Mesodermal cell (in vitro differentiated cells): Measurements from ENCODE around the gene LRRC72.
A peak's percentile ranks its signal among the peaks of the same experiment; 100 is the strongest.
"Not testable (repeated sequence)": the region's sequence is repeated elsewhere in the genome, so short reads cannot be mapped to it uniquely, and the experiment has no call there.

Source experiments
- H3K27ac ChIP-seq: 2 replicates; pipeline ENCODE4 v1.7.0; 2013; ENCODE audit warnings: mild to moderate bottlenecking, low read depth, low read length, moderate library complexity; ENCODE audit not compliant: severe bottlenecking
- H3K36me3 ChIP-seq: 2 replicates; pipeline ENCODE4 v1.7.1; 2013; ENCODE audit warnings: mild to moderate bottlenecking, low read length, moderate library complexity; ENCODE audit not compliant: control insufficient read depth, insufficient read depth
- H3K4me1 ChIP-seq: one replicate; pipeline ENCODE4 v1.7.1; 2013; ENCODE audit warnings: mild to moderate bottlenecking, low read length; ENCODE audit not compliant: insufficient read depth, control insufficient read depth, poor library complexity, severe bottlenecking
- H3K4me3 ChIP-seq: 2 replicates; pipeline ENCODE4 v1.7.0; 2013; ENCODE audit warnings: low read length, control low read depth, mild to moderate bottlenecking; ENCODE audit not compliant: insufficient read depth, poor library complexity, severe bottlenecking; ENCODE audit errors: extremely low read depth
- H3K9me3 ChIP-seq: 2 replicates; pipeline ENCODE4 v1.7.1; 2013; ENCODE audit warnings: mild to moderate bottlenecking, low read length, moderate library complexity; ENCODE audit not compliant: control insufficient read depth
- WGBS, 2 experiments: methylation state at CpG; one replicate each; pipeline ENCODE4 v1.1.5; 2013; ENCODE audit warnings: missing lambda C conversion rate in 2 of 2; ENCODE audit not compliant: insufficient coverage in 2 of 2; 5-methylcytosine and 5-hydroxymethylcytosine counted together

The LRRC72 gene

DNA sequence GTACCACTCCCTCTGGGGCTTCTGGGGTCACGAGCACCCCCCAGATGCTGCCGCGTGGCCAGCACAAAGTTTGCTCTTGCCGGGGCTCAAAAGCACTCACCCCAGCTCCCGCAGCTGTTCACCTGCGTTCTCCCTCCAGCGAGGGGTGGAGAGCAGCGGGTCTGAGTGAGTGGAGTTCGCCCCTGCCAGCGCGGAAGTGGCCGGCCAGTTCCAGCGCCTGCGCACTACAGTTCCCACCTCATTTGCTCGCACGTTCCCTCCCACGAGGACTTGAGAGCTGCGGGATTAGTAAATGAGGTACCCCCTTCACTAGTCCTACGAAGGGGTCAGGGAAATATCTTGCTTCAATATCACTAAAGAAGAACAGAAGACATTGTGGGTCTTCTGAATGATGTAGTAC, 24.3 kb upstream of the LRRC72 start:
- Histone ChIP-seq H3K4me3 (no peak overlapping the region), H3K36me3 (no peaks in the 10 kb centered on the region), H3K9me3 (peaks cover 3% of the 10 kb centered on the region), H3K27ac (no peak overlapping the region), H3K4me1 (peaks cover 6% of the 10 kb centered on the region)
- 96 to 97% methylated on average over 14 to 18 of the region's 19 CpGs for WGBS, 2 experiments

DNA sequence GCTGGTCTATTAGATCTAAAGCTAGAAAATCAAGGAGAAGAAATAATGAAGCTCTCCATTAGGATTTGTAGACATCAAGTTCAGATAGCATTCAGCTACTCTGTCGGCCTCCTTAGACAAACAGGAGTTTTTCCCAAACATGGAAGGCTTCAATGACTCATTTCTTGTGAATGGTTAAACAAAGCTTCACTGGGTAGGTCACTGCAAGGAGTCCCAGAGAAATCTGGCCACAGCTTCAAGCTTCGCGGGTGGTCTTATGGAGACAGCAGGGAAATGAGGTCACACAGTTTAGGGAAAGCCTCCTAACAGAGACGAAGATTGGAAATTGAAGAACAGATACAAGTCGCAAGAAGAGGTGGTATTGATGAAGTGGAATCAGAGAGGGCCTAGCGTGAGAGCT, 22.6 kb upstream of the LRRC72 start:
- Histone ChIP-seq H3K4me3 (no peak overlapping the region), H3K9me3 (peaks cover 3% of the 10 kb centered on the region), H3K4me1 (peaks cover 6% of the 10 kb centered on the region), H3K36me3 (no peaks in the 10 kb centered on the region), H3K27ac (peak overlapping the region; percentile 65)
- 83 to 86% methylated on average over 6 of the region's 6 CpGs for WGBS, 2 experiments

DNA sequence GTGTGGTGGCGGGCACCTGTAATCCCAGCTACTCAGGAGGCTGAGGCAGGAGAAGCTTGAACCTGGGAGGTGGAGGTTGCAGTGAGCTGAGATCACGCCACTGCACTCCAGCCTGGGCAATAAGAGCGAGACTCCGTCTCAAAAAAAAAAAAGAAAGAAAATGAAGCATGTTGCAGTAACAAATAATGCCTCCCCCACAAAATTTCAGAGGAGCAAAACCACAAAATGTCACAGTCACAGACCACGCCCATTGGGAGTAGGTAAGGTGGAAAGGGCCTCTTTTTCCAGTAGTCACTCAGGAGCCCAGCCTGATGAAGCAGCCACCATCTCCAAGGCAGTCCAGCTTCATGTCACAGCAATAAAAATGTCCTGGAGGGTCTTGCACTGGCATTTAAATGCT, 20.2 kb upstream of the LRRC72 start:
- not testable (repeated sequence) for H3K36me3 ChIP-seq, H3K9me3 ChIP-seq, H3K4me1 ChIP-seq, H3K27ac ChIP-seq, H3K4me3 ChIP-seq
- WGBS, 2 experiments = 100% methylated on average over 1 of the region's 5 CpGs; no CpG with 5 or more reads in 1 of the 2 experiments

- no peaks in the 10 kb centered on the region for H3K36me3 ChIP-seq
- H3K4me3 ChIP-seq = no peak overlapping the region
- H3K4me1 ChIP-seq = no peaks in the 10 kb centered on the region
- H3K27ac ChIP-seq = no peak overlapping the region
- no peaks in the 10 kb centered on the region for H3K9me3 ChIP-seq
These were observed 16.8 kb upstream of the LRRC72 start for GRCh38 chr7:16509829-16510228.

- WGBS, 2 experiments = 87 to 95% methylated on average over 5 of the region's 5 CpGs
- no peak overlapping the region for H3K4me3 ChIP-seq
- H3K4me1 ChIP-seq = no peaks in the 10 kb centered on the region
- H3K9me3 ChIP-seq = no peaks in the 10 kb centered on the region
- no peak overlapping the region for H3K27ac ChIP-seq
- H3K36me3 ChIP-seq = no peaks in the 10 kb centered on the region
These were observed 15.3 kb upstream of the LRRC72 start for GRCh38 chr7:16511314-16511713.

DNA sequence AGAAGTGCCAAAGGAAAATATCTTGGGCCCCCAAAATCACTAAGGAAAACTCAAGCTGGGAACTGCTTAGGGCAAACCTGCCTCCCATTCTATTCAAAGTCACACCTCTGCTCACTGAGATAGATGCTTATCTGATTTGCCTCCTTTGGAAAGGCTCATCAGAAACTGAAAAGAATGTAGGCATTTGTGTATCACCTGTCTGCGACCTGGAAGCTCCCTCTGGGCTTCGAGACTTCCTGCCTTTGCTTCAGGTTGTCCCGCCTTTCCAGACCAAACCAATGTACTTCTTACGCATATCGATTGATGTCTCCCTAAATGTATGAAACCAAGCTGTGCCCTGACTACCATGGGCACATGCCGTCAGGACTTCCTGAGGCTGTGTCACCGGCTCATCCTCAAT, 14.5 kb upstream of the LRRC72 start:
- 83 to 91% methylated on average over 7 of the region's 7 CpGs for WGBS, 2 experiments
- H3K9me3 ChIP-seq = no peaks in the 10 kb centered on the region
- H3K36me3 ChIP-seq = no peaks in the 10 kb centered on the region
- no peak overlapping the region for H3K4me3 ChIP-seq
- no peak overlapping the region for H3K27ac ChIP-seq
- H3K4me1 ChIP-seq = no peaks in the 10 kb centered on the region

DNA sequence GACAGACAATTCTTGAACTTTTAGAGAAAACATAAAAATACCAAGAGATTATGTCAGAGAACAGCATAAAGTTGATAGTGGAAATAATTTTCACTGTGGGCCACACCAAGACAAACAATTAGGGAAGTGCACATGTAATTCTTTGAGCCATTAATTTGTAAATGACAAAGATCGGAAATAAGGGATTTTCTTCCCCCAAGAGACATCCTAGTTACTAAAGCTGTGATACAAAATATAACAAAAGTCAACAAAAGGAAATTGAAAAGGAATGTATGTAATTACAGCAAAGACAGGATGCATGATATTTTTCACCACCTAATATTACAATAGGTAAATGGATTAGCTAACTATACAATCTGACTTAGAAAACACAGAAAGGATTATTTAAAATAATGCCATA, 12.4 kb upstream of the LRRC72 start:
- no peak overlapping the region for H3K4me3 ChIP-seq
- H3K4me1 ChIP-seq = no peaks in the 10 kb centered on the region
- H3K36me3 ChIP-seq = no peaks in the 10 kb centered on the region
- no peak overlapping the region for H3K27ac ChIP-seq
- H3K9me3 ChIP-seq = no peaks in the 10 kb centered on the region
- no CpG with 5 or more reads among the region's 1 CpG for WGBS, 2 experiments

GRCh38 chr7:16514729-16515128, 11.9 kb upstream of the LRRC72 start:
- no peak overlapping the region for H3K4me3 ChIP-seq
- H3K9me3 ChIP-seq = no peaks in the 10 kb centered on the region
- H3K4me1 ChIP-seq = no peaks in the 10 kb centered on the region
- H3K27ac ChIP-seq = no peak overlapping the region
- H3K36me3 ChIP-seq = no peaks in the 10 kb centered on the region

DNA sequence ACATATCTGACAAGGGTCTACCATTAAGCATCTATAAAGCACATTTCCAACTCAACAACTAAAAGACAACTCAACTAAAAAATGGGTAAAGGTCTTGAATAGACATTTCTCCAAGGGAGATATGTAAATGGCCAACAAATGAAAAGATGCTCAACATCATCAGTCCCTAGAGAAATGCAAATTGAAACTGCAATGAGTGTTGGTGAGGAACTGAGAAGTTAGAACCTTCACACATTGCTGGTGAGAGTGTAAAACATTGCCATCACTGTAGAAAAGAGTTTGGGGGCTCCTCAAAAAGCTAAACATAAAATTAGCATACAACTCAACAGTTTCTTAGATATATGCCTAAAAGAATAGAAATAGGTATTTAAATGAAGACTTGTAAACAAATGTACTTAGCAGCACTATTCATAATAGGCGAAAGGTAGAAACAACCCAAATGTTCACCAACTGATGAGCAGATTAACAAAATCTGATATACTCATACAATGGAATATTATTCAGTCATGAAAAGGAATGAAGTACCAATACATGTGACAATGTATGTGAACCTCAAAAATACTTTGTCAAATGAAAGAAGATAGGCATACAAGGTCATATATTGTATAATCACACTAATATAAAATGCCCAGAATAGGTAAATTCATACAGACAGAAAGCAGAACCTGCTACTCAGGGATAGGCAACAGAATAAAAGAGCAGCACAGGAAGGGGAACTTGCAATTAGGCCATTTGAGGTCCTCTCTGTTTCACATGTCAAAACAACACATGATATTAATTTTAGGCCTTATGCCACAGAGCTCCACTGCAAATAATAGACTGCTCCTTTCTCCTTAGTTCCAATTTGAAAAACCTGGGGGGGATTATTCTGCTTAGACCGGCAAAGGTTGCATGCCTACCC, 10.6 kb upstream of the LRRC72 start:
- no CpG with 5 or more reads among the region's 2 CpGs for WGBS, 2 experiments
- H3K36me3 ChIP-seq = no peaks in the 10 kb centered on the region

DNA sequence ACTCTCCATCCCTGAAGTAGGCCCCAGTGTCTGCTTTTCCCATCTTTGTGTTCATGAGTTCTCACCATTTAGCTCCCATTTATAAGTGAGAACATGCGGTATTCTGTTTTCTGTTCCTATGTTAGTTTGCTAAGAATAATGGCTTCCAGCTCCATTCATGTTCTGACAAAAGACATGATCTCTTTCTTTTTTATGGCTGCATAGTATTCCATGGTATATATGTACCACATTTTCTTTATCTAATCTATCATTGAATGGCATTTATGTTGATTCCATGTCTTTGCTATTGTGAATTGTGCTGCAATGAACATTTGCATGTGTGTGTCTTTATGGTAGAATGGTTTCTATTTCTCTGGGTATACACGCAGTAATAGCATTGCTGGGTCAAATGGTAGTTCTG, 6.6 kb upstream of the LRRC72 start:
- not testable (repeated sequence) for H3K4me1 ChIP-seq, H3K4me3 ChIP-seq, H3K9me3 ChIP-seq, H3K36me3 ChIP-seq, H3K27ac ChIP-seq
- WGBS, 2 experiments = no CpG with 5 or more reads among the region's 2 CpGs

More for the DNA sequence above, 10.6 kb upstream of the LRRC72 start:
- H3K27ac ChIP-seq = no peak overlapping the region
- H3K9me3 ChIP-seq = no peaks in the 10 kb centered on the region
- no peaks in the 10 kb centered on the region for H3K4me1 ChIP-seq
- no peak overlapping the region for H3K4me3 ChIP-seq

GRCh38 chr7:16524332-16524731, 2.3 kb upstream of the LRRC72 start:
- no peak overlapping the region for H3K27ac ChIP-seq
- no peaks in the 10 kb centered on the region for H3K9me3 ChIP-seq
- H3K4me1 ChIP-seq = no peaks in the 10 kb centered on the region
- WGBS, 2 experiments = no CpG with 5 or more reads among the region's 1 CpG
- H3K36me3 ChIP-seq = no peaks in the 10 kb centered on the region
- no peak overlapping the region for H3K4me3 ChIP-seq
